A549 (cell line): Measurements from ENCODE around the gene PTGDS. TPM values are rescaled to one million over a fixed set of nuclear protein-coding genes. Genes with fewer than 3 reads are reported as not detected.

Experiments used
- ATAC-seq, 2 experiments: fragments of 200-7000 bp in 1 of 2; fragments of >200 bp in 1 of 2; cut with Nextera tagmentation in 1 of 2; cut with Tn5 transposase in 1 of 2; 3 replicates each; pipeline versions ENCODE4 v1.8.0 to v1.9.1; 2018 to 2020; ENCODE audit warnings: mild to moderate bottlenecking in 1 of 2, moderate library complexity in 1 of 2
- CTCF ChIA-PET: fragments of 300-600 bp; sonication (Branson Sonifier 250); formaldehyde crosslinking; extraction: SDS; loops from one replicate; lab custom pipeline; 2021; ENCODE audit warnings: antibody characterized with exemption, inconsistent platforms; lab: Yijun Ruan, JAX
- POLR2A ChIA-PET: fragments of 350-600 bp; formaldehyde crosslinking; extraction: SDS; loops from one replicate; lab custom pipeline; 2021; ENCODE audit warnings: antibody characterized with exemption, inconsistent platforms; lab: Yijun Ruan, JAX
- DNase-seq, 2 experiments: peaks; one replicate each; pipeline versions ENCODE4 v3.0.0 to v3.0.0-alpha.2; 2011 to 2016; ENCODE audit warnings: low read depth in 1 of 2, low spot score in 1 of 2
- FAIRE-seq: peaks from 2 replicates; lab custom pipeline; 2011; peaks lifted over from hg19 to GRCh38; lab: Jason Lieb, UNC
- H3K27ac ChIP-seq, 2 experiments: fragments of >200 bp; sonication (Bioruptor Twin); formaldehyde crosslinking; 3 replicates each; pipeline ENCODE4 v1.5.1; 2016 to 2017
- H3K4me1 ChIP-seq: fragments of >200 bp; sonication (Bioruptor Twin); formaldehyde crosslinking; 3 replicates; pipeline ENCODE4 v1.6.1; 2016
- H3K4me2 ChIP-seq: fragments of >200 bp; sonication (Bioruptor Twin); formaldehyde crosslinking; 3 replicates; pipeline ENCODE4 v1.6.1; 2016
- H3K4me3 ChIP-seq: fragments of >200 bp; sonication (Bioruptor Twin); formaldehyde crosslinking; 3 replicates; pipeline ENCODE4 v1.5.1; 2016
- H3K9me3 ChIP-seq: fragments of >200 bp; sonication (Bioruptor Twin); formaldehyde crosslinking; 3 replicates; pipeline ENCODE4 v1.6.1; 2016
- CHD4 ChIP-seq: fragments of 200-600 bp; sonication (generic); IDR thresholded peaks from 2 replicates; pipeline ENCODE4 v1.6.1; 2016; ENCODE audit warnings: antibody characterized with exemption, mild to moderate bottlenecking, borderline replicate concordance
- EP300 ChIP-seq, 2 experiments: fragments of >200 bp; sonication (Bioruptor Twin); formaldehyde crosslinking; IDR thresholded peaks; 2 replicates in 1 of 2; 3 replicates in 1 of 2; pipeline ENCODE4 v1.6.1; 2016 to 2017
- HDAC2 ChIP-seq: fragments of 200-600 bp; sonication (generic); IDR thresholded peaks from 2 replicates; pipeline ENCODE4 v1.6.1; 2016
- HES2 ChIP-seq: fragments of >200 bp; sonication (Bioruptor Twin); formaldehyde crosslinking; IDR thresholded peaks from 2 replicates; pipeline ENCODE4 v1.6.1; 2016
- HEYL ChIP-seq: fragments of 250-450 bp; sonication (Bioruptor Pico); IDR thresholded peaks from 2 replicates; pipeline ENCODE4 v1.8.0; 2021; ENCODE audit warnings: mild to moderate bottlenecking, moderate library complexity
- HOXA7 ChIP-seq: fragments of 250-450 bp; sonication (Bioruptor Pico); IDR thresholded peaks from 2 replicates; pipeline ENCODE4 v1.5.0; 2020; ENCODE audit warnings: mild to moderate bottlenecking, moderate library complexity
- HOXB13 ChIP-seq: fragments of 250-450 bp; sonication (Bioruptor Pico); IDR thresholded peaks from 2 replicates; pipeline ENCODE4 v1.5.0; 2020; ENCODE audit warnings: low read depth, mild to moderate bottlenecking, moderate library complexity
- HOXB5 ChIP-seq: fragments of 250-450 bp; sonication (Bioruptor Pico); IDR thresholded peaks from 2 replicates; pipeline ENCODE4 v1.5.0; 2020; ENCODE audit warnings: mild to moderate bottlenecking, moderate library complexity
- JUNB ChIP-seq: fragments of >200 bp; sonication (Bioruptor Twin); formaldehyde crosslinking; IDR thresholded peaks from 2 replicates; pipeline ENCODE4 v1.6.1; 2016
- PBX3 ChIP-seq: IDR thresholded peaks from 2 replicates; pipeline ENCODE4 v1.6.1; 2012
- POLR2A ChIP-seq: IDR thresholded peaks from 2 replicates; pipeline ENCODE4 v1.6.1; 2012; ENCODE audit warnings: mild to moderate bottlenecking, low read length
- RAD21 ChIP-seq, 2 experiments: fragments of >200 bp in 1 of 2; sonication (Bioruptor Twin) in 1 of 2; formaldehyde crosslinking in 1 of 2; IDR thresholded peaks in 1 of 2; conservative IDR thresholded peaks in 1 of 2; 2 replicates in 1 of 2; 3 replicates in 1 of 2; pipeline ENCODE4 v1.6.1; 2012 to 2018; ENCODE audit warnings: inconsistent platforms in 1 of 2
- RNF2 ChIP-seq: fragments of 200-600 bp; sonication (generic); IDR thresholded peaks from 2 replicates; pipeline ENCODE4 v1.6.1; 2016; ENCODE audit warnings: low read depth, mild to moderate bottlenecking, antibody characterized with exemption, moderate library complexity, borderline replicate concordance
- TFCP2L1 ChIP-seq: fragments of 250-450 bp; sonication (Bioruptor Pico); IDR thresholded peaks from 2 replicates; pipeline ENCODE4 v1.5.0; 2021; ENCODE audit warnings: mild to moderate bottlenecking
- TP53 ChIP-seq: fragments of 250-450 bp; sonication (Bioruptor Pico); IDR thresholded peaks from 2 replicates; pipeline ENCODE4 v1.5.0; 2021; ENCODE audit warnings: mild to moderate bottlenecking, moderate library complexity
- USF2 ChIP-seq: fragments of 450-650 bp; IDR thresholded peaks from 2 replicates; pipeline ENCODE4 v1.6.1; 2014; ENCODE audit warnings: antibody characterized with exemption
- ZC3H11A ChIP-seq: fragments of 450-650 bp; IDR thresholded peaks from 2 replicates; pipeline ENCODE4 v1.6.1; 2014; ENCODE audit warnings: antibody characterized with exemption, mild to moderate bottlenecking
- ZNF302 ChIP-seq: fragments of 250-450 bp; sonication (Bioruptor Pico); IDR thresholded peaks from 2 replicates; pipeline ENCODE4 v1.9.0; 2021; ENCODE audit warnings: inconsistent platforms, mild to moderate bottlenecking, moderate library complexity
- WGBS: methylation state at CpG from one replicate; pipeline ENCODE4 v1.1.6; 2017; ENCODE audit errors: missing lambda C conversion rate; 5-methylcytosine and 5-hydroxymethylcytosine counted together
- polyA plus RNA-seq, 4 experiments: library from polyadenylated mRNA; depleted of rRNA in 3 of 4; stranded (reverse); fragments of >200 nt; fragmentation: RNase III in 1 of 4; extraction: RNeasy Plus Mini Kit Qiagen cat#74134 plus additional on column Dnase treatment in 1 of 4; gene quantifications; 2 replicates in 3 of 4; 3 replicates in 1 of 4; pipeline ENCODE4 v1.2.3, GENCODE V29; 2011 to 2017
- TF ChIP-seq, protein P1 (sequence below): IDR thresholded peaks from 2 replicates; pipeline ENCODE4 v1.6.1; 2012; ENCODE audit warnings: low read depth, borderline replicate concordance
- TF ChIP-seq, protein P2 (sequence below): fragments of 150-350 bp; IDR thresholded peaks from 2 replicates; pipeline ENCODE4 v1.6.1; 2014; ENCODE audit warnings: low read depth, mild to moderate bottlenecking, low read length
- TF ChIP-seq, protein P3 (sequence below): fragments of 250-450 bp; sonication (Bioruptor Pico); IDR thresholded peaks from 2 replicates; pipeline ENCODE4 v1.5.0; 2021; ENCODE audit warnings: mild to moderate bottlenecking, moderate library complexity, borderline replicate concordance
- TF ChIP-seq, protein P4 (sequence below): IDR thresholded peaks from 2 replicates; pipeline ENCODE4 v1.6.1; 2012

Gene PTGDS
- polyA plus RNA-seq, 2 of the 4 experiments (the other 2 are of a cell fraction) = 0.26 to 0.31 TPM

GRCh38 chr9:137012694-137013570, 35.6 kb downstream of the PTGDS start:
- no peak overlapping the region for H3K27ac ChIP-seq
- ChIA-PET POLR2A (no interaction called here), CTCF (interaction anchor here (1.3 to 3.3 kb wide), 3 partner anchors 17 to 65 kb away, joined by 4 to 13 read pairs (median 12); no protein-coding TSS in a partner anchor)
- no peaks in the 10 kb centered on the region for H3K9me3 ChIP-seq
- no peak overlapping the region for H3K4me3 ChIP-seq
- no peak for TF ChIP-seq HEYL (CRISPR knock-in tag)
- no peak for TF ChIP-seq RNF2
- TF ChIP-seq, protein P1, sequence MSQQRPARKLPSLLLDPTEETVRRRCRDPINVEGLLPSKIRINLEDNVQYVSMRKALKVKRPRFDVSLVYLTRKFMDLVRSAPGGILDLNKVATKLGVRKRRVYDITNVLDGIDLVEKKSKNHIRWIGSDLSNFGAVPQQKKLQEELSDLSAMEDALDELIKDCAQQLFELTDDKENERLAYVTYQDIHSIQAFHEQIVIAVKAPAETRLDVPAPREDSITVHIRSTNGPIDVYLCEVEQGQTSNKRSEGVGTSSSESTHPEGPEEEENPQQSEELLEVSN = no peak
- TF ChIP-seq TFCP2L1 (CRISPR knock-in tag) = no peak
- TF ChIP-seq, protein P2, sequence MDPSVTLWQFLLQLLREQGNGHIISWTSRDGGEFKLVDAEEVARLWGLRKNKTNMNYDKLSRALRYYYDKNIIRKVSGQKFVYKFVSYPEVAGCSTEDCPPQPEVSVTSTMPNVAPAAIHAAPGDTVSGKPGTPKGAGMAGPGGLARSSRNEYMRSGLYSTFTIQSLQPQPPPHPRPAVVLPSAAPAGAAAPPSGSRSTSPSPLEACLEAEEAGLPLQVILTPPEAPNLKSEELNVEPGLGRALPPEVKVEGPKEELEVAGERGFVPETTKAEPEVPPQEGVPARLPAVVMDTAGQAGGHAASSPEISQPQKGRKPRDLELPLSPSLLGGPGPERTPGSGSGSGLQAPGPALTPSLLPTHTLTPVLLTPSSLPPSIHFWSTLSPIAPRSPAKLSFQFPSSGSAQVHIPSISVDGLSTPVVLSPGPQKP = no peak
- TF ChIP-seq ZC3H11A = no peak
- TF ChIP-seq RAD21 (conservative IDR thresholded peaks at IDR 0.05 in 1 of 2, IDR thresholded peaks at IDR 0.05 in 1 of 2) = no peak
- TF ChIP-seq HDAC2 = no peak
- no peak for TF ChIP-seq HOXA7 (CRISPR knock-in tag)
- TF ChIP-seq, protein P3, sequence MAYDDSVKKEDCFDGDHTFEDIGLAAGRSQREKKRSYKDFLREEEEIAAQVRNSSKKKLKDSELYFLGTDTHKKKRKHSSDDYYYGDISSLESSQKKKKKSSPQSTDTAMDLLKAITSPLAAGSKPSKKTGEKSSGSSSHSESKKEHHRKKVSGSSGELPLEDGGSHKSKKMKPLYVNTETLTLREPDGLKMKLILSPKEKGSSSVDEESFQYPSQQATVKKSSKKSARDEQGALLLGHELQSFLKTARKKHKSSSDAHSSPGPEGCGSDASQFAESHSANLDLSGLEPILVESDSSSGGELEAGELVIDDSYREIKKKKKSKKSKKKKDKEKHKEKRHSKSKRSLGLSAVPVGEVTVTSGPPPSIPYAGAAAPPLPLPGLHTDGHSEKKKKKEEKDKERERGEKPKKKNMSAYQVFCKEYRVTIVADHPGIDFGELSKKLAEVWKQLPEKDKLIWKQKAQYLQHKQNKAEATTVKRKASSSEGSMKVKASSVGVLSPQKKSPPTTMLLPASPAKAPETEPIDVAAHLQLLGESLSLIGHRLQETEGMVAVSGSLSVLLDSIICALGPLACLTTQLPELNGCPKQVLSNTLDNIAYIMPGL = no peak
- TF ChIP-seq PBX3 = no peak
- no peak for TF ChIP-seq USF2
- TF ChIP-seq JUNB = no peak
- TF ChIP-seq, protein P4, sequence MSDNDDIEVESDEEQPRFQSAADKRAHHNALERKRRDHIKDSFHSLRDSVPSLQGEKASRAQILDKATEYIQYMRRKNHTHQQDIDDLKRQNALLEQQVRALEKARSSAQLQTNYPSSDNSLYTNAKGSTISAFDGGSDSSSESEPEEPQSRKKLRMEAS = no peak
- TF ChIP-seq EP300 (IDR thresholded peaks at IDR 0.05) = no peak
- 94% methylated on average over 29 of the region's 67 CpGs for WGBS
- FAIRE-seq = no peak
- ATAC-seq = 0 out of 6 replicates have a peak, but pooled peaks of 1 of the 2 experiments have one; percentile 9
- H3K4me1 ChIP-seq = no peaks in the 10 kb centered on the region
- H3K4me2 ChIP-seq = no peak overlapping the region
- DNase-seq = no peak

DNA sequence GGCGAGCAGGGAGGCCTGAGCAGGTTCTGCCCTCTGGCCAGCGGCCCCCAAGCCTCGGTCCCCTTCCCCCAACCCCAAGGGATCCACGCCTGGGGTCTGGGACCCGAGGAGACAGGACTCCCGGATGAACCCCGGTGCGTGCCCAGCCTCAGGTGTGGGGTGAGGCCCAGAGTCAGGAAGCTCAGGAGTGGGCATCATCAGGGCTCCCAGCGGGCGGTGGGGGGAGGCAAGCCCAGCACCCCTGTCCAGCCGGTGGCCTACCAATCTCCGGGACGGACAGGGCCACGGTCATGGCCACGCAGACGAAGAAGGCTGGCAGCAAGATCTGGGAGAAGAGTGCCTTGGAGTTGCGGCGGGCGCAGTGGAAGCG, 36.3 kb downstream of the PTGDS start:
- ChIA-PET POLR2A (no interaction called here), CTCF (interaction anchor here (0.7 to 3.3 kb wide), 4 partner anchors 14 to 66 kb away, joined by 3 to 13 read pairs (median 8); no protein-coding TSS in a partner anchor)
- DNase-seq (no peak), ATAC-seq (no peak), FAIRE-seq (no peak)
- no peaks in the 10 kb centered on the region for H3K9me3 ChIP-seq
- no peak overlapping the region for H3K4me2 ChIP-seq
- no peak overlapping the region for H3K4me3 ChIP-seq
- H3K27ac ChIP-seq = no peak overlapping the region
- TF ChIP-seq HES2 (no peak), HOXB5 (CRISPR knock-in tag) (no peak), HOXB13 (CRISPR knock-in tag) (no peak), TP53 (CRISPR knock-in tag) (no peak), POLR2A (no peak), ZNF302 (CRISPR knock-in tag) (no peak), RNF2 (no peak), CHD4 (no peak)
- TF ChIP-seq, protein P1 = no peak
- TF ChIP-seq, protein P2 = no peak
- 95% methylated on average over 19 of the region's 20 CpGs for WGBS
- no peaks in the 10 kb centered on the region for H3K4me1 ChIP-seq
